Measurements from ENCODE around the gene STAC. TPM values are rescaled to one million over a fixed set of nuclear protein-coding genes. Genes with fewer than 3 reads are reported as not detected.

The STAC gene
- total and polyA plus RNA-seq, 8 donors: 0.12 to 0.37 (median 0.16) TPM; not detected in 3

DNA sequence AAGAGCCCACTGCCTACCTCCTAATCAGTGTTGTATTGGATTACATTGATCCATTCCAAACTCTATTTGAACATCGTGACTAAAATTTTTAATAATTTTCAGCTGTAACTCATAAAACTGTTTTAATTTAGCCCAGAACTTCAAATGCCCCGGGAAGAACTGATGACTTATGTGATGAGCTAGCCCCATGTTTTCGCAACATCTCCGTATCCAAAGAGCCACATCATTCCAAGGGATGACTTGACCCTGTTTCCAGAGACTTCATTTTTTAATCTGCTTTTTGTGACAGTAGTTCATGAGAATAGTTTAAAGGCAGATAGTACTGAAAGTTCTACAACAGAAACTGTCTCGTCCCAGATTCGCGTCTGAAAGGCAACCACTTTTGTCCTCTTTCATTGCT, 97.4 kb downstream of the STAC start:
- FAIRE-seq (no peak), DNase-seq (no peak), ATAC-seq (peak in 1 of 4 donors; percentile 26)
- Histone ChIP-seq H3K4me3 (no peak overlapping the region), H3K27me3 (no peaks in the 10 kb centered on the region), H3K27ac (no peak overlapping the region), H3K9me3 (no peaks in the 10 kb centered on the region), H3K36me3 (no peaks in the 10 kb centered on the region), H3K4me1 (no peaks in the 10 kb centered on the region)
- TF ChIP-seq, protein P1, sequence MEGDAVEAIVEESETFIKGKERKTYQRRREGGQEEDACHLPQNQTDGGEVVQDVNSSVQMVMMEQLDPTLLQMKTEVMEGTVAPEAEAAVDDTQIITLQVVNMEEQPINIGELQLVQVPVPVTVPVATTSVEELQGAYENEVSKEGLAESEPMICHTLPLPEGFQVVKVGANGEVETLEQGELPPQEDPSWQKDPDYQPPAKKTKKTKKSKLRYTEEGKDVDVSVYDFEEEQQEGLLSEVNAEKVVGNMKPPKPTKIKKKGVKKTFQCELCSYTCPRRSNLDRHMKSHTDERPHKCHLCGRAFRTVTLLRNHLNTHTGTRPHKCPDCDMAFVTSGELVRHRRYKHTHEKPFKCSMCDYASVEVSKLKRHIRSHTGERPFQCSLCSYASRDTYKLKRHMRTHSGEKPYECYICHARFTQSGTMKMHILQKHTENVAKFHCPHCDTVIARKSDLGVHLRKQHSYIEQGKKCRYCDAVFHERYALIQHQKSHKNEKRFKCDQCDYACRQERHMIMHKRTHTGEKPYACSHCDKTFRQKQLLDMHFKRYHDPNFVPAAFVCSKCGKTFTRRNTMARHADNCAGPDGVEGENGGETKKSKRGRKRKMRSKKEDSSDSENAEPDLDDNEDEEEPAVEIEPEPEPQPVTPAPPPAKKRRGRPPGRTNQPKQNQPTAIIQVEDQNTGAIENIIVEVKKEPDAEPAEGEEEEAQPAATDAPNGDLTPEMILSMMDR (IDR thresholded peaks at IDR 0.05): no peak
- 70 to 79% methylated on average over 7 of the region's 7 CpGs for WGBS, 2 donors
- intact Hi-C loops (cut with DNase I): no loop called here

GRCh38 chr3:36480911-36481648, 100.8 kb downstream of the STAC start:
- no peak for FAIRE-seq
- intact Hi-C loops (cut with DNase I): no loop called here
- WGBS, 2 donors: 41 to 42% methylated on average over 2 of the region's 2 CpGs
- no peak for ATAC-seq
- TF ChIP-seq, protein P1 (IDR thresholded peaks at IDR 0.05): no peak
- Histone ChIP-seq H3K27me3 (no peaks in the 10 kb centered on the region), H3K27ac (no peak overlapping the region), H3K4me3 (no peak overlapping the region), H3K9me3 (no peaks in the 10 kb centered on the region), H3K4me1 (no peaks in the 10 kb centered on the region), H3K36me3 (no peaks in the 10 kb centered on the region)
- no peak for DNase-seq

GRCh38 chr3:36482256-36482655, 102.0 kb downstream of the STAC start:
- Histone ChIP-seq H3K4me3 (no peak overlapping the region), H3K4me1 (no peaks in the 10 kb centered on the region), H3K27ac (no peak overlapping the region), H3K36me3 (no peaks in the 10 kb centered on the region), H3K27me3 (no peaks in the 10 kb centered on the region), H3K9me3 (no peaks in the 10 kb centered on the region)
- TF ChIP-seq, protein P1 (IDR thresholded peaks at IDR 0.05): no peak
- DNase-seq: no peak
- 69 to 72% methylated on average over 4 of the region's 4 CpGs for WGBS, 2 donors
- no peak for FAIRE-seq
- intact Hi-C loops (cut with DNase I): no loop called here
- ATAC-seq: no peak

GRCh38 chr3:36482880-36483279, 102.6 kb downstream of the STAC start:
- Histone ChIP-seq H3K27ac (no peak overlapping the region), H3K4me1 (no peaks in the 10 kb centered on the region), H3K9me3 (no peaks in the 10 kb centered on the region), H3K4me3 (no peak overlapping the region), H3K36me3 (no peaks in the 10 kb centered on the region), H3K27me3 (no peaks in the 10 kb centered on the region)
- TF ChIP-seq, protein P1 (IDR thresholded peaks at IDR 0.05): no peak
- no peak for DNase-seq
- intact Hi-C loops (cut with DNase I): no loop called here
- FAIRE-seq: no peak
- WGBS, 2 donors: 70 to 83% methylated on average over 3 of the region's 3 CpGs
- ATAC-seq: no peak

- no peaks in the 10 kb centered on the region for H3K9me3 ChIP-seq
- WGBS, 2 donors: 72 to 84% methylated on average over 5 of the region's 5 CpGs
- no peaks in the 10 kb centered on the region for H3K4me1 ChIP-seq
- ATAC-seq: no peak
- DNase-seq: no peak
- H3K36me3 ChIP-seq: no peaks in the 10 kb centered on the region
- no peak overlapping the region for H3K27ac ChIP-seq
- intact Hi-C loops (cut with DNase I): no loop called here
- TF ChIP-seq, protein P1 (IDR thresholded peaks at IDR 0.05): no peak
- H3K4me3 ChIP-seq: no peak overlapping the region
- FAIRE-seq: no peak
- no peaks in the 10 kb centered on the region for H3K27me3 ChIP-seq
Observed at GRCh38 chr3:36483709-36484108, 103.4 kb downstream of the STAC start.
